A549 (cell line): ENCODE results near the gene FAM53B. TPM values are rescaled to one million over a fixed set of nuclear protein-coding genes. Genes with fewer than 3 reads are reported as not detected.

ENCODE experiments used
- ATAC-seq, 2 experiments: fragments of 200-7000 bp in 1 of 2; fragments of >200 bp in 1 of 2; cut with Nextera tagmentation in 1 of 2; cut with Tn5 transposase in 1 of 2; 3 replicates each; pipeline versions ENCODE4 v1.8.0 to v1.9.1; 2018 to 2020; ENCODE audit warnings: mild to moderate bottlenecking in 1 of 2, moderate library complexity in 1 of 2
- CTCF ChIA-PET: fragments of 300-600 bp; sonication (Branson Sonifier 250); formaldehyde crosslinking; extraction: SDS; loops from one replicate; lab custom pipeline; 2021; ENCODE audit warnings: antibody characterized with exemption, inconsistent platforms; lab: Yijun Ruan, JAX
- POLR2A ChIA-PET: fragments of 350-600 bp; formaldehyde crosslinking; extraction: SDS; loops from one replicate; lab custom pipeline; 2021; ENCODE audit warnings: antibody characterized with exemption, inconsistent platforms; lab: Yijun Ruan, JAX
- DNase-seq, 2 experiments: peaks; one replicate each; pipeline versions ENCODE4 v3.0.0 to v3.0.0-alpha.2; 2011 to 2016; ENCODE audit warnings: low read depth in 1 of 2, low spot score in 1 of 2
- FAIRE-seq: peaks from 2 replicates; lab custom pipeline; 2011; peaks lifted over from hg19 to GRCh38; lab: Jason Lieb, UNC
- H3K27ac ChIP-seq, 2 experiments: fragments of >200 bp; sonication (Bioruptor Twin); formaldehyde crosslinking; 3 replicates each; pipeline ENCODE4 v1.5.1; 2016 to 2017
- H3K4me1 ChIP-seq: fragments of >200 bp; sonication (Bioruptor Twin); formaldehyde crosslinking; 3 replicates; pipeline ENCODE4 v1.6.1; 2016
- H3K4me2 ChIP-seq: fragments of >200 bp; sonication (Bioruptor Twin); formaldehyde crosslinking; 3 replicates; pipeline ENCODE4 v1.6.1; 2016
- H3K4me3 ChIP-seq: fragments of >200 bp; sonication (Bioruptor Twin); formaldehyde crosslinking; 3 replicates; pipeline ENCODE4 v1.5.1; 2016
- H3K9me3 ChIP-seq: fragments of >200 bp; sonication (Bioruptor Twin); formaldehyde crosslinking; 3 replicates; pipeline ENCODE4 v1.6.1; 2016
- BCL3 ChIP-seq: fragments of >200 bp; sonication (Bioruptor Twin); formaldehyde crosslinking; IDR thresholded peaks from 3 replicates; pipeline ENCODE4 v1.6.1; 2016
- BHLHE40 ChIP-seq: IDR thresholded peaks from 2 replicates; pipeline ENCODE4 v1.6.1; 2012; ENCODE audit warnings: low read depth, low read length, inconsistent platforms
- CHD4 ChIP-seq: fragments of 200-600 bp; sonication (generic); IDR thresholded peaks from 2 replicates; pipeline ENCODE4 v1.6.1; 2016; ENCODE audit warnings: antibody characterized with exemption, mild to moderate bottlenecking, borderline replicate concordance
- EHMT2 ChIP-seq: fragments of 200-600 bp; sonication (generic); IDR thresholded peaks from 2 replicates; pipeline ENCODE4 v1.6.1; 2016; ENCODE audit warnings: antibody characterized with exemption, low read depth, mild to moderate bottlenecking, moderate library complexity
- ESRRA ChIP-seq: fragments of 150-350 bp; IDR thresholded peaks from 2 replicates; pipeline ENCODE4 v1.6.1; 2014; ENCODE audit warnings: mild to moderate bottlenecking, low read length, borderline replicate concordance
- FOSB ChIP-seq: fragments of 250-450 bp; sonication (Bioruptor Pico); IDR thresholded peaks from 2 replicates; pipeline ENCODE4 v1.5.0; 2020; ENCODE audit warnings: mild to moderate bottlenecking, moderate library complexity
- GATA3 ChIP-seq: IDR thresholded peaks from 2 replicates; pipeline ENCODE4 v1.6.1; 2012; ENCODE audit warnings: borderline replicate concordance
- HDAC2 ChIP-seq: fragments of 200-600 bp; sonication (generic); IDR thresholded peaks from 2 replicates; pipeline ENCODE4 v1.6.1; 2016
- HEYL ChIP-seq: fragments of 250-450 bp; sonication (Bioruptor Pico); IDR thresholded peaks from 2 replicates; pipeline ENCODE4 v1.8.0; 2021; ENCODE audit warnings: mild to moderate bottlenecking, moderate library complexity
- HOXA7 ChIP-seq: fragments of 250-450 bp; sonication (Bioruptor Pico); IDR thresholded peaks from 2 replicates; pipeline ENCODE4 v1.5.0; 2020; ENCODE audit warnings: mild to moderate bottlenecking, moderate library complexity
- HOXB5 ChIP-seq: fragments of 250-450 bp; sonication (Bioruptor Pico); IDR thresholded peaks from 2 replicates; pipeline ENCODE4 v1.5.0; 2020; ENCODE audit warnings: mild to moderate bottlenecking, moderate library complexity
- JUNB ChIP-seq: fragments of >200 bp; sonication (Bioruptor Twin); formaldehyde crosslinking; IDR thresholded peaks from 2 replicates; pipeline ENCODE4 v1.6.1; 2016
- KDM5A ChIP-seq: fragments of 200-600 bp; sonication (generic); IDR thresholded peaks from 2 replicates; pipeline ENCODE4 v1.6.1; 2016; ENCODE audit warnings: antibody characterized with exemption, mild to moderate bottlenecking
- MAZ ChIP-seq: fragments of 150-350 bp; IDR thresholded peaks from 2 replicates; pipeline ENCODE4 v1.6.1; 2014; ENCODE audit warnings: antibody characterized with exemption, low read depth, low read length, borderline replicate concordance
- NFE2L2 ChIP-seq: fragments of 150-350 bp; conservative IDR thresholded peaks from 2 replicates; pipeline ENCODE4 v1.6.1; 2014; ENCODE audit warnings: low read length
- NPAS2 ChIP-seq: fragments of 250-450 bp; sonication (Bioruptor Pico); IDR thresholded peaks from 2 replicates; pipeline ENCODE4 v1.8.0; 2022; ENCODE audit warnings: mild to moderate bottlenecking, moderate library complexity, borderline replicate concordance
- RARB ChIP-seq: fragments of 250-450 bp; sonication (Bioruptor Pico); IDR thresholded peaks from 2 replicates; pipeline ENCODE4 v1.8.0; 2021; ENCODE audit warnings: mild to moderate bottlenecking, moderate library complexity
- REST ChIP-seq: fragments of 200-600 bp; sonication (generic); IDR thresholded peaks from 2 replicates; pipeline ENCODE4 v1.6.1; 2016; ENCODE audit warnings: antibody characterized with exemption, mild to moderate bottlenecking, moderate library complexity
- RFX5 ChIP-seq: fragments of 450-650 bp; IDR thresholded peaks from 2 replicates; pipeline ENCODE4 v1.7.1; 2014; ENCODE audit warnings: antibody characterized with exemption, mild to moderate bottlenecking, moderate library complexity
- RNF2 ChIP-seq: fragments of 200-600 bp; sonication (generic); IDR thresholded peaks from 2 replicates; pipeline ENCODE4 v1.6.1; 2016; ENCODE audit warnings: low read depth, mild to moderate bottlenecking, antibody characterized with exemption, moderate library complexity, borderline replicate concordance
- SREBF2 ChIP-seq: fragments of 450-650 bp; IDR thresholded peaks from 2 replicates; pipeline ENCODE4 v1.6.1; 2014; ENCODE audit warnings: mild to moderate bottlenecking, moderate library complexity
- USF2 ChIP-seq: fragments of 450-650 bp; IDR thresholded peaks from 2 replicates; pipeline ENCODE4 v1.6.1; 2014; ENCODE audit warnings: antibody characterized with exemption
- ZC3H11A ChIP-seq: fragments of 450-650 bp; IDR thresholded peaks from 2 replicates; pipeline ENCODE4 v1.6.1; 2014; ENCODE audit warnings: antibody characterized with exemption, mild to moderate bottlenecking
- ZFP36 ChIP-seq: fragments of 450-650 bp; IDR thresholded peaks from 2 replicates; pipeline ENCODE4 v1.6.1; 2014; ENCODE audit warnings: borderline replicate concordance; ENCODE audit not compliant: partially characterized antibody
- WGBS: methylation state at CpG from one replicate; pipeline ENCODE4 v1.1.6; 2017; ENCODE audit errors: missing lambda C conversion rate; 5-methylcytosine and 5-hydroxymethylcytosine counted together
- polyA plus RNA-seq, 4 experiments: library from polyadenylated mRNA; depleted of rRNA in 3 of 4; stranded (reverse); fragments of >200 nt; fragmentation: RNase III in 1 of 4; extraction: RNeasy Plus Mini Kit Qiagen cat#74134 plus additional on column Dnase treatment in 1 of 4; gene quantifications; 2 replicates in 3 of 4; 3 replicates in 1 of 4; pipeline ENCODE4 v1.2.3, GENCODE V29; 2011 to 2017
- TF ChIP-seq, protein P1 (sequence below): IDR thresholded peaks from 2 replicates; pipeline ENCODE4 v1.6.1; 2012
- TF ChIP-seq, protein P2 (sequence below): fragments of 250-450 bp; sonication (Bioruptor Pico); IDR thresholded peaks from 2 replicates; pipeline ENCODE4 v1.5.0; 2020; ENCODE audit warnings: low read depth, mild to moderate bottlenecking, moderate library complexity
- TF ChIP-seq, protein P3 (sequence below): fragments of >200 bp; sonication (Bioruptor Twin); formaldehyde crosslinking; IDR thresholded peaks from 3 replicates; pipeline ENCODE4 v1.5.1; 2016

The FAM53B gene
- polyA plus RNA-seq, 2 of the 4 experiments (the other 2 are of a cell fraction), result 5.1 to 8.5 TPM

DNA sequence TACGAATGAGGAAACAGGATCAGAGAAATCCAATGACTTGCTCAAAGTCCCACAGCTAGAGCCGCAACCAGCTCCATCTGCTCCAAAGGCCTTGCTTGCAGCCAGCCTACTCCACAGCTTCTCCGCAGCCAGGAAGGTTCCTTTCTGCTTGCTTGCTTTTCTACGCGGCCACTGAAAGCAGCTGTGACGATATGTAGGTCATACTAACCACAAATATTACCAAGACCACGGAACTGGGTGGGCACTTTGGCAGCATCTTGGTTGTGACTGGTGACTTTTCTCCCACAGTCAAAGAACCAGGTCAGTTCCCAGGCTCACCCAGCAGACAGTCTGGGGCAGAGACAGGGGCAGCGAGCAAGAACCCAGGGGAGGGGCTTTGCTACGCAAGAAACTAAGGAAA is 86.4 kb downstream of the FAM53B start:
- no peak for DNase-seq
- WGBS, result 91% methylated on average over 9 of the region's 9 CpGs
- Histone ChIP-seq H3K27ac (no peak overlapping the region), H3K4me3 (no peak overlapping the region), H3K4me2 (no peak overlapping the region), H3K4me1 (no peaks in the 10 kb centered on the region), H3K9me3 (no peaks in the 10 kb centered on the region)
- ATAC-seq, result no peak
- FAIRE-seq, result no peak
- POLR2A ChIA-PET, result no interaction called here
- no peak for TF ChIP-seq USF2
- no peak for TF ChIP-seq NFE2L2
- no peak for TF ChIP-seq NPAS2 (CRISPR knock-in tag)
- no peak for TF ChIP-seq CHD4
- no peak for TF ChIP-seq HOXB5 (CRISPR knock-in tag)
- TF ChIP-seq ZC3H11A, result no peak
- TF ChIP-seq, protein P1, sequence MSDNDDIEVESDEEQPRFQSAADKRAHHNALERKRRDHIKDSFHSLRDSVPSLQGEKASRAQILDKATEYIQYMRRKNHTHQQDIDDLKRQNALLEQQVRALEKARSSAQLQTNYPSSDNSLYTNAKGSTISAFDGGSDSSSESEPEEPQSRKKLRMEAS, result no peak
- no peak for TF ChIP-seq BHLHE40
- TF ChIP-seq KDM5A, result no peak
- no peak for TF ChIP-seq GATA3
- TF ChIP-seq, protein P2, sequence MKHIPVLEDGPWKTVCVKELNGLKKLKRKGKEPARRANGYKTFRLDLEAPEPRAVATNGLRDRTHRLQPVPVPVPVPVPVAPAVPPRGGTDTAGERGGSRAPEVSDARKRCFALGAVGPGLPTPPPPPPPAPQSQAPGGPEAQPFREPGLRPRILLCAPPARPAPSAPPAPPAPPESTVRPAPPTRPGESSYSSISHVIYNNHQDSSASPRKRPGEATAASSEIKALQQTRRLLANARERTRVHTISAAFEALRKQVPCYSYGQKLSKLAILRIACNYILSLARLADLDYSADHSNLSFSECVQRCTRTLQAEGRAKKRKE, result no peak
- no peak for TF ChIP-seq JUNB
- no peak for TF ChIP-seq SREBF2
- no peak for TF ChIP-seq HOXA7
- no peak for TF ChIP-seq RARB (CRISPR knock-in tag)
- no peak for TF ChIP-seq ESRRA
- CTCF ChIA-PET, result no interaction called here

- TF ChIP-seq GATA3 (no peak), BCL3 (no peak), EHMT2 (no peak)
- TF ChIP-seq, protein P3, sequence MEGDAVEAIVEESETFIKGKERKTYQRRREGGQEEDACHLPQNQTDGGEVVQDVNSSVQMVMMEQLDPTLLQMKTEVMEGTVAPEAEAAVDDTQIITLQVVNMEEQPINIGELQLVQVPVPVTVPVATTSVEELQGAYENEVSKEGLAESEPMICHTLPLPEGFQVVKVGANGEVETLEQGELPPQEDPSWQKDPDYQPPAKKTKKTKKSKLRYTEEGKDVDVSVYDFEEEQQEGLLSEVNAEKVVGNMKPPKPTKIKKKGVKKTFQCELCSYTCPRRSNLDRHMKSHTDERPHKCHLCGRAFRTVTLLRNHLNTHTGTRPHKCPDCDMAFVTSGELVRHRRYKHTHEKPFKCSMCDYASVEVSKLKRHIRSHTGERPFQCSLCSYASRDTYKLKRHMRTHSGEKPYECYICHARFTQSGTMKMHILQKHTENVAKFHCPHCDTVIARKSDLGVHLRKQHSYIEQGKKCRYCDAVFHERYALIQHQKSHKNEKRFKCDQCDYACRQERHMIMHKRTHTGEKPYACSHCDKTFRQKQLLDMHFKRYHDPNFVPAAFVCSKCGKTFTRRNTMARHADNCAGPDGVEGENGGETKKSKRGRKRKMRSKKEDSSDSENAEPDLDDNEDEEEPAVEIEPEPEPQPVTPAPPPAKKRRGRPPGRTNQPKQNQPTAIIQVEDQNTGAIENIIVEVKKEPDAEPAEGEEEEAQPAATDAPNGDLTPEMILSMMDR, result no peak
- FAIRE-seq, result no peak
- Histone ChIP-seq H3K4me3 (no peak overlapping the region), H3K4me2 (no peak overlapping the region), H3K4me1 (no peaks in the 10 kb centered on the region), H3K27ac (no peak overlapping the region), H3K9me3 (no peaks in the 10 kb centered on the region)
- 94% methylated on average over 6 of the region's 6 CpGs for WGBS
- DNase-seq, result no peak
- ChIA-PET CTCF (no interaction called here), POLR2A (no interaction called here)
- ATAC-seq, result no peak
Observed at GRCh38 chr10:124656541-124656940, 87.6 kb downstream of the FAM53B start.

GRCh38 chr10:124656113-124656490 is 88.1 kb downstream of the FAM53B start:
- ChIA-PET CTCF (interaction anchor here (1.2 kb wide), 1 partner anchor 8 kb away, joined by 3 read pairs; no protein-coding TSS in a partner anchor), POLR2A (no interaction called here)
- 94% methylated on average over 7 of the region's 7 CpGs for WGBS
- no peaks in the 10 kb centered on the region for H3K4me1 ChIP-seq
- DNase-seq (no peak), ATAC-seq (no peak), FAIRE-seq (no peak)
- no peak overlapping the region for H3K4me3 ChIP-seq
- H3K9me3 ChIP-seq, result no peaks in the 10 kb centered on the region
- no peak overlapping the region for H3K4me2 ChIP-seq
- no peak overlapping the region for H3K27ac ChIP-seq
- TF ChIP-seq BHLHE40, result no peak
- no peak for TF ChIP-seq MAZ
- TF ChIP-seq, protein P1, result no peak
- TF ChIP-seq FOSB (CRISPR knock-in tag), result no peak
- no peak for TF ChIP-seq ZFP36
- no peak for TF ChIP-seq HDAC2
- TF ChIP-seq RNF2, result no peak
- no peak for TF ChIP-seq HEYL (CRISPR knock-in tag)
- no peak for TF ChIP-seq RFX5
- no peak for TF ChIP-seq REST
- no peak for TF ChIP-seq NPAS2 (CRISPR knock-in tag)
- no peak for TF ChIP-seq EHMT2
